SK-N-SH (cell line): ENCODE data around the gene DVL1. TPM values are rescaled to one million over a fixed set of nuclear protein-coding genes. Genes with fewer than 3 reads are reported as not detected.

Experiments
- polyA plus RNA-seq, 3 experiments: library from polyadenylated mRNA; depleted of rRNA; stranded (reverse); fragments of >200 nt; gene quantifications; 2 replicates each; pipeline ENCODE4 v1.2.3, GENCODE V29; 2012
- small RNA-seq, 7 experiments: library from RNA; depleted of rRNA; stranded (forward); fragments of <200 nt; gene quantifications; one replicate each; pipeline ENCODE3, GENCODE V24; 2012

DVL1 gene
- polyA plus RNA-seq, 1 of the 3 experiments (the other 2 are of a cell fraction), result 32.0 TPM

Small RNA genes within 50 kb of the gene (small RNA-seq; reads per million reads assigned to genes)
- gene MIR6726, result 0 to 1.4 (median 0) reads per million in 7 experiments

Other genes with a start within 250 kb of the DVL1 start
- 10.1 and 10.2 TPM in 2 replicates for gene C1orf159, start 233.3 kb downstream of the DVL1 start, polyA plus RNA-seq (2012; rRNA removed)
- gene TTLL10, start 175.5 kb downstream of the DVL1 start, polyA plus RNA-seq (2012; rRNA removed), result not detected in 2 replicates
- gene TNFRSF18, start 142.8 kb downstream of the DVL1 start, polyA plus RNA-seq (2012; rRNA removed), result 0.05 TPM in 1 of 2 replicates, not detected in the other
- gene TNFRSF4, start 135.3 kb downstream of the DVL1 start, polyA plus RNA-seq (2012; rRNA removed), result not detected in 2 replicates
- gene SDF4, start 117.4 kb downstream of the DVL1 start, polyA plus RNA-seq (2012; rRNA removed), result 182 and 265 TPM in 2 replicates
- 32.0 and 38.8 TPM in 2 replicates for gene B3GALT6, start 117.2 kb downstream of the DVL1 start, polyA plus RNA-seq (2012; rRNA removed)
- gene C1QTNF12, start 102.7 kb downstream of the DVL1 start, polyA plus RNA-seq (2012; rRNA removed), result 0.59 TPM in 1 of 2 replicates, not detected in the other
- gene UBE2J2, start 75.6 kb downstream of the DVL1 start, polyA plus RNA-seq (2012; rRNA removed), result 31.8 and 47.5 TPM in 2 replicates
- 2.6 and 2.9 TPM in 2 replicates for gene SCNN1D, start 69.0 kb downstream of the DVL1 start, polyA plus RNA-seq (2012; rRNA removed)
- gene ACAP3, start 41.5 kb downstream of the DVL1 start, polyA plus RNA-seq (2012; rRNA removed), result 51.7 and 66.4 TPM in 2 replicates
- 13.9 and 19.0 TPM in 2 replicates for gene PUSL1, start 40.8 kb downstream of the DVL1 start, polyA plus RNA-seq (2012; rRNA removed)
- gene INTS11, start 24.8 kb downstream of the DVL1 start, polyA plus RNA-seq (2012; rRNA removed), result 137 and 141 TPM in 2 replicates
- 12.3 and 13.4 TPM in 2 replicates for gene CPTP, start 24.6 kb downstream of the DVL1 start, polyA plus RNA-seq (2012; rRNA removed)
- 0.06 and 0.08 TPM in 2 replicates for gene TAS1R3, start 18.1 kb downstream of the DVL1 start, polyA plus RNA-seq (2012; rRNA removed)
- gene MXRA8, start 9.1 kb upstream of the DVL1 start, polyA plus RNA-seq (2012; rRNA removed), result 2.5 and 3.8 TPM in 2 replicates
- gene AURKAIP1, start 25.8 kb upstream of the DVL1 start, polyA plus RNA-seq (2012; rRNA removed), result 175 and 214 TPM in 2 replicates
- 362 and 475 TPM in 2 replicates for gene CCNL2, start 49.9 kb upstream of the DVL1 start, polyA plus RNA-seq (2012; rRNA removed)
- 159 and 210 TPM in 2 replicates for gene MRPL20, start 57.9 kb upstream of the DVL1 start, polyA plus RNA-seq (2012; rRNA removed)
- gene ANKRD65, start 71.9 kb upstream of the DVL1 start, polyA plus RNA-seq (2012; rRNA removed), result 0.06 and 0.07 TPM in 2 replicates
- 5.3 and 7.4 TPM in 2 replicates for gene VWA1, start 86.3 kb upstream of the DVL1 start, polyA plus RNA-seq (2012; rRNA removed)
- 0.38 and 0.49 TPM in 2 replicates for gene ATAD3C, start 100.3 kb upstream of the DVL1 start, polyA plus RNA-seq (2012; rRNA removed)
- gene ATAD3B, start 122.3 kb upstream of the DVL1 start, polyA plus RNA-seq (2012; rRNA removed), result 47.6 and 71.6 TPM in 2 replicates
- gene ATAD3A, start 162.7 kb upstream of the DVL1 start, polyA plus RNA-seq (2012; rRNA removed), result 34.1 and 40.2 TPM in 2 replicates
- gene TMEM240, start 191.2 kb upstream of the DVL1 start, polyA plus RNA-seq (2012; rRNA removed), result 6.5 and 8.1 TPM in 2 replicates
- 73.6 and 104 TPM in 2 replicates for gene SSU72, start 225.4 kb upstream of the DVL1 start, polyA plus RNA-seq (2012; rRNA removed)